Measurements from ENCODE around the gene LGR4. TPM values are rescaled to one million over a fixed set of nuclear protein-coding genes. Genes with fewer than 3 reads are reported as not detected.

The LGR4 gene
- total RNA-seq, 1 donor from 2014 or later = 17.4 TPM

- FAIRE-seq = no peak
- no peak for DNase-seq (ENCODE audit: low read depth)
- H3K27me3 ChIP-seq (ENCODE audit: control insufficient read depth, insufficient read depth, low read length) = no peaks in the 10 kb centered on the region
- H3K36me3 ChIP-seq (ENCODE audit: control insufficient read depth, insufficient read depth, low read length) = peaks cover 1% of the 10 kb centered on the region
- TF ChIP-seq CTCF (IDR thresholded peaks at IDR 0.05; ENCODE audit: insufficient read depth, low read length, severe bottlenecking) = no peak
- H3K4me3 ChIP-seq (ENCODE audit: low read depth, low read length) = no peak overlapping the region
Measured at GRCh38 chr11:27386181-27386845, 86.3 kb downstream of the LGR4 start.

GRCh38 chr11:27385245-27385644 lies 87.3 kb downstream of the LGR4 start:
- Histone ChIP-seq H3K4me3 (ENCODE audit: low read depth, low read length) (no peak overlapping the region), H3K36me3 (ENCODE audit: control insufficient read depth, insufficient read depth, low read length) (peaks cover 1% of the 10 kb centered on the region), H3K27me3 (ENCODE audit: control insufficient read depth, insufficient read depth, low read length) (no peaks in the 10 kb centered on the region)
- peak; percentile 18 for DNase-seq (ENCODE audit: low read depth)
- no peak for FAIRE-seq
- no peak for TF ChIP-seq CTCF (IDR thresholded peaks at IDR 0.05; ENCODE audit: insufficient read depth, low read length, severe bottlenecking)

- no peak for TF ChIP-seq CTCF (IDR thresholded peaks at IDR 0.05; ENCODE audit: insufficient read depth, low read length, severe bottlenecking)
- Histone ChIP-seq H3K4me3 (ENCODE audit: low read depth, low read length) (no peak overlapping the region), H3K27me3 (ENCODE audit: control insufficient read depth, insufficient read depth, low read length) (no peaks in the 10 kb centered on the region), H3K36me3 (ENCODE audit: control insufficient read depth, insufficient read depth, low read length) (peaks cover 1% of the 10 kb centered on the region)
- FAIRE-seq (no peak), DNase-seq (ENCODE audit: low read depth) (no peak)
Measured at GRCh38 chr11:27384227-27384626, 88.4 kb downstream of the LGR4 start.

GRCh38 chr11:27383645-27384044 lies 88.9 kb downstream of the LGR4 start:
- no peak for TF ChIP-seq CTCF (IDR thresholded peaks at IDR 0.05; ENCODE audit: insufficient read depth, low read length, severe bottlenecking)
- H3K36me3 ChIP-seq (ENCODE audit: control insufficient read depth, insufficient read depth, low read length) = peaks cover 1% of the 10 kb centered on the region
- FAIRE-seq = no peak

GRCh38 chr11:27381238-27381666 lies 91.3 kb downstream of the LGR4 start:
- H3K36me3 ChIP-seq (ENCODE audit: control insufficient read depth, insufficient read depth, low read length) = peaks cover 1% of the 10 kb centered on the region
- FAIRE-seq = no peak

More at GRCh38 chr11:27383645-27384044, 88.9 kb downstream of the LGR4 start:
- no peak overlapping the region for H3K4me3 ChIP-seq (ENCODE audit: low read depth, low read length)
- no peak for DNase-seq (ENCODE audit: low read depth)
- H3K27me3 ChIP-seq (ENCODE audit: control insufficient read depth, insufficient read depth, low read length) = no peaks in the 10 kb centered on the region

More at GRCh38 chr11:27381238-27381666, 91.3 kb downstream of the LGR4 start:
- no peak for TF ChIP-seq CTCF (IDR thresholded peaks at IDR 0.05; ENCODE audit: insufficient read depth, low read length, severe bottlenecking)
- H3K27me3 ChIP-seq (ENCODE audit: control insufficient read depth, insufficient read depth, low read length) = no peaks in the 10 kb centered on the region
- H3K4me3 ChIP-seq (ENCODE audit: low read depth, low read length) = no peak overlapping the region
- DNase-seq (ENCODE audit: low read depth) = no peak

Measured in bronchial epithelial cell (primary cell).